ENCODE measurements around the gene DCST2. TPM values are rescaled to one million over a fixed set of nuclear protein-coding genes. Genes with fewer than 3 reads are reported as not detected.

Gene DCST2
- total RNA-seq (2013; cell fraction: nucleolus; rRNA removed) = 0.37 and 0.38 TPM in 2 replicates
- total RNA-seq (2014; rRNA removed) (not detected in 2 replicates), total RNA-seq (2014; rRNA removed; fragmentation: Illumina TruSeq; extraction: Trizol) (not detected in 2 replicates), total RNA-seq (2021) (0.36 TPM in 1 of 2 replicates, not detected in the other), polyA plus RNA-seq (2011; rRNA removed) (0.10 and 0.41 TPM in 2 replicates), polyA plus RNA-seq (2014; fragmentation: Illumina TruSeq; extraction: Trizol) (not detected in 2 replicates), polyA plus RNA-seq (2014; fragmentation: Nextera tagmentation; extraction: Ambion mirVana) (not detected), polyA plus RNA-seq (2014; rRNA removed) (0.11 and 0.33 TPM in 2 replicates), polyA plus RNA-seq (2016; fragmentation: Nextera tagmentation; extraction: Ambion mirVana) (not detected), polyA minus RNA-seq (2011; rRNA and poly(A)+ RNA removed) (not detected in 2 replicates), Bru-seq, nascent RNA (not detected), BruChase-seq, experiment 1, labeled RNA remaining after a 6-hour chase (percentile 6 among the genes with signal in this experiment), BruChase-seq, experiment 2, labeled RNA remaining after a 2-hour chase (percentile 14 among the genes with signal in this experiment)
- not detected for polyA plus RNA-seq (2011; ENCODE audit: low read depth)
- 0.12 TPM in 2 replicates for polyA plus RNA-seq (2011; cell fraction: cytosol; rRNA removed)
- polyA plus RNA-seq (2011; cell fraction: nucleus; rRNA removed) = 3.2 and 4.1 TPM in 2 replicates
- polyA plus RNA-seq (2012) = 0.12 and 0.18 TPM in 2 replicates
- polyA minus RNA-seq (2011; cell fraction: cytosol; rRNA and poly(A)+ RNA removed) = not detected in 2 replicates
- polyA minus RNA-seq (2011; cell fraction: nucleus; rRNA and poly(A)+ RNA removed) = 0.24 and 0.67 TPM in 2 replicates
- long read RNA-seq, experiment 1 = 0 reads
- long read RNA-seq, experiment 2, partial matches to known transcripts = 1 of 1 reads
- long read RNA-seq, experiment 2, other reads (novel, unspliced or antisense) = 0 of 1 reads

GRCh38 chr1:155033524-155033923 is at the start of gene DCST2, which contains the start of gene DCST1:
Gene DCST2, minus strand, starts transcription at chr1:155033781. Its CDS starts 80 bp downstream, at chr1:155033701.
Gene DCST1, plus strand, starts transcription at chr1:155033824. Its CDS starts 213 bp downstream, at chr1:155034037.
- no peaks in the 10 kb centered on the region for H3K4me1 ChIP-seq (ENCODE audit: control insufficient read depth, insufficient read depth, low read length)
- FAIRE-seq = no peak
- H3K27ac ChIP-seq (ENCODE audit: control insufficient read depth, insufficient read depth) = no peak within 1 kb of the TSS
- no TSS peak for BruUV-seq (replicated peaks)
- no peaks in the 10 kb centered on the region for H3K36me3 ChIP-seq (ENCODE audit: control insufficient read depth in 2 of 2, insufficient read depth in 2 of 2, low read length in 1 of 2)
- no peaks in the 10 kb centered on the region for H3K79me2 ChIP-seq (ENCODE audit: control insufficient read depth, insufficient read depth, low read length)
- no peak within 1 kb of the TSS for H2AFZ ChIP-seq (ENCODE audit: control insufficient read depth, low read depth, low read length)
- no peak for DNase-seq (ENCODE audit: low read depth, low spot score)
- RAD21 ChIA-PET (ENCODE audit: unreplicated experiment) = no interaction called here
- intact Hi-C loops (cut with micrococcal nuclease; ENCODE audit: unreplicated experiment) = no loop called here
- no peaks in the 10 kb centered on the region for H4K20me1 ChIP-seq (ENCODE audit: control insufficient read depth, insufficient read depth)
- peaks cover 2 to 5% of the 10 kb centered on the region in 2 experiments; a peak in 1 of 4 replicates for H3K27me3 ChIP-seq (replicated peaks in 1 of 2; ENCODE audit: control insufficient read depth in 2 of 2, insufficient read depth in 2 of 2, low read length in 1 of 2)
- H3K9ac ChIP-seq (ENCODE audit: control insufficient read depth, insufficient read depth, low read length) = no peak within 1 kb of the TSS
- H3K4me2 ChIP-seq (ENCODE audit: control insufficient read depth, insufficient read depth) = no peak within 1 kb of the TSS
- no peak within 1 kb of the TSS for H3K4me3 ChIP-seq
- in situ Hi-C loops (cut with MboI) = no loop called here
- POLR2A ChIA-PET = interaction anchor here (1.3 kb wide), 1 partner anchor 50 kb away, joined by 4 read pairs; the partner anchor contains the start of gene FLAD1
- SMC1A ChIA-PET (ENCODE audit: uncharacterized antibody, unreplicated experiment) = no interaction called here
- no peaks in the 10 kb centered on the region for H3K9me3 ChIP-seq (replicated peaks; ENCODE audit: control insufficient read depth, insufficient read depth, low read length)
- 69% methylated on average over 9 of the region's 9 CpGs for WGBS (ENCODE audit: insufficient coverage, insufficient replicate concordance, low lambda C conversion rate, missing lambda C conversion rate)
- TF ChIP-seq TARDBP (IDR thresholded peaks at IDR 0.05; ENCODE audit: borderline replicate concordance) (no peak), SP1 (IDR thresholded peaks at IDR 0.05; ENCODE audit: low read depth, low read length) (no peak), POLR2AphosphoS2 (IDR thresholded peaks at IDR 0.05; ENCODE audit: low read depth, low read length) (no peak), MTA2 (IDR thresholded peaks at IDR 0.05; ENCODE audit: low read depth) (no peak), LARP7 (IDR thresholded peaks at IDR 0.05) (no peak), WRNIP1 (IDR thresholded peaks at IDR 0.05; ENCODE audit: borderline replicate concordance, low read depth, low read length) (no peak)
- CTCF ChIA-PET = no interaction called here
- ATAC-seq = no peak
